Hepatocyte (in vitro differentiated cells): ENCODE data around the gene CHAD. TPM values are rescaled to one million over a fixed set of nuclear protein-coding genes. Genes with fewer than 3 reads are reported as not detected.
"Not testable (repeated sequence)": the region's sequence is repeated elsewhere in the genome, so short reads cannot be mapped to it uniquely, and the experiment has no call there.

ENCODE experiments used
- DNase-seq: peaks from one replicate; pipeline ENCODE4 v3.0.0-alpha.2; 2016; ENCODE audit warnings: low spot score
- H2AFZ ChIP-seq: fragments of 200-600 bp; sonication (generic); 2 replicates; pipeline ENCODE4 v1.6.0; 2016; ENCODE audit warnings: antibody characterized with exemption, mild to moderate bottlenecking
- H3K27ac ChIP-seq: fragments of 200-600 bp; sonication (generic); 2 replicates; pipeline ENCODE4 v1.5.1; 2016; ENCODE audit warnings: mild to moderate bottlenecking
- H3K27me3 ChIP-seq: fragments of 200-600 bp; sonication (generic); 2 replicates; pipeline ENCODE4 v1.6.1; 2016
- H3K36me3 ChIP-seq: fragments of 200-600 bp; sonication (generic); replicated peaks from 2 replicates; pipeline ENCODE4 v1.5.1; 2016; ENCODE audit warnings: low read depth; ENCODE audit not compliant: insufficient read depth
- H3K4me1 ChIP-seq: fragments of 200-600 bp; sonication (generic); 2 replicates; pipeline ENCODE4 v1.5.1; 2016; ENCODE audit warnings: mild to moderate bottlenecking, moderate library complexity; ENCODE audit not compliant: insufficient read depth
- H3K4me2 ChIP-seq: fragments of 200-600 bp; sonication (generic); 2 replicates; pipeline ENCODE4 v1.6.0; 2016
- H3K4me3 ChIP-seq: fragments of 200-600 bp; sonication (generic); 2 replicates; pipeline ENCODE4 v1.5.1; 2016; ENCODE audit warnings: mild to moderate bottlenecking
- H3K79me2 ChIP-seq: fragments of 200-600 bp; sonication (generic); 2 replicates; pipeline ENCODE4 v1.6.0; 2017; ENCODE audit warnings: mild to moderate bottlenecking
- H3K9me2 ChIP-seq: fragments of 200-600 bp; sonication (generic); replicated peaks from 2 replicates; pipeline ENCODE4 v1.6.0; 2017; ENCODE audit warnings: mild to moderate bottlenecking; ENCODE audit not compliant: insufficient read depth
- H3K9me3 ChIP-seq: fragments of 200-600 bp; sonication (generic); 2 replicates; pipeline ENCODE4 v1.5.1; 2016; ENCODE audit warnings: low read depth, mild to moderate bottlenecking
- H4K20me1 ChIP-seq: fragments of 200-600 bp; sonication (generic); 2 replicates; pipeline ENCODE4 v1.6.0; 2016; ENCODE audit warnings: mild to moderate bottlenecking; ENCODE audit not compliant: insufficient read depth, poor library complexity, severe bottlenecking
- CTCF ChIP-seq: fragments of 200-600 bp; sonication (generic); IDR thresholded peaks from 2 replicates; pipeline ENCODE4 v1.5.1; 2016; ENCODE audit warnings: antibody characterized with exemption, mild to moderate bottlenecking; ENCODE audit not compliant: poor library complexity
- EZH2 ChIP-seq: fragments of 200-600 bp; sonication (generic); IDR thresholded peaks from 2 replicates; pipeline ENCODE4 v1.6.1; 2016; ENCODE audit warnings: antibody characterized with exemption, mild to moderate bottlenecking, borderline replicate concordance
- EZH2phosphoT487 ChIP-seq: fragments of 200-600 bp; sonication (generic); IDR thresholded peaks from one replicate; pipeline ENCODE4 v1.6.1; 2018; ENCODE audit warnings: antibody characterized with exemption, mild to moderate bottlenecking, low read depth, moderate library complexity; ENCODE audit not compliant: unreplicated experiment, severe bottlenecking
- WGBS: methylation state at CpG from one replicate; pipeline ENCODE4 v1.1.6; 2016; ENCODE audit warnings: low lambda C conversion rate; ENCODE audit errors: missing lambda C conversion rate; 5-methylcytosine and 5-hydroxymethylcytosine counted together
- polyA plus RNA-seq: library from polyadenylated mRNA; unstranded; fragments of >200 nt; fragmentation: Nextera tagmentation; extraction: Ambion mirVana; gene quantifications from 2 replicates; pipeline ENCODE4 v1.2.1, GENCODE V29; 2016
- total RNA-seq: library from RNA; depleted of rRNA; stranded (reverse); fragments of >200 nt; gene quantifications from 2 replicates; pipeline ENCODE4 v1.2.3, GENCODE V29; 2014

Gene CHAD
- total and polyA plus RNA-seq, 2 experiments from 2014 or later, result 0.20 to 1.8 TPM

GRCh38 chr17:50421308-50422051, 47.2 kb downstream of the CHAD start:
- Histone ChIP-seq H3K4me3 (no peak overlapping the region), H3K4me2 (peak overlapping the region; percentile 48)

GRCh38 chr17:50420419-50421112, 48.1 kb downstream of the CHAD start:
- 96% methylated on average over 6 of the region's 6 CpGs for WGBS
- Histone ChIP-seq H2AFZ (no peak overlapping the region), H3K4me3 (no peak overlapping the region), H3K4me2 (no peak overlapping the region), H4K20me1 (no peaks in the 10 kb centered on the region), H3K27ac (no peak overlapping the region), H3K9me3 (no peaks in the 10 kb centered on the region), H3K79me2 (no peaks in the 10 kb centered on the region), H3K27me3 (no peaks in the 10 kb centered on the region), H3K36me3 (no peaks in the 10 kb centered on the region), H3K9me2 (no peaks in the 10 kb centered on the region), H3K4me1 (peaks cover 13% of the 10 kb centered on the region)
- TF ChIP-seq CTCF (no peak), EZH2phosphoT487 (no peak), EZH2 (no peak)
- DNase-seq, result no peak

More at GRCh38 chr17:50421308-50422051, 47.2 kb downstream of the CHAD start:
- H3K79me2 ChIP-seq, result no peaks in the 10 kb centered on the region
- no peak for DNase-seq
- no peaks in the 10 kb centered on the region for H3K9me3 ChIP-seq
- no peaks in the 10 kb centered on the region for H3K36me3 ChIP-seq
- WGBS, result 71% methylated on average over 3 of the region's 3 CpGs
- H3K27me3 ChIP-seq, result no peaks in the 10 kb centered on the region
- no peak for TF ChIP-seq EZH2phosphoT487
- peak overlapping the region; percentile 39 for H3K27ac ChIP-seq
- H3K9me2 ChIP-seq, result no peaks in the 10 kb centered on the region
- peak overlapping the region; percentile 7 for H2AFZ ChIP-seq
- no peaks in the 10 kb centered on the region for H4K20me1 ChIP-seq
- peaks cover 16% of the 10 kb centered on the region for H3K4me1 ChIP-seq

GRCh38 chr17:50419577-50419976, 49.1 kb downstream of the CHAD start:
- not testable (repeated sequence) for H3K27me3 ChIP-seq, H3K36me3 ChIP-seq, H3K9me2 ChIP-seq, H3K4me3 ChIP-seq, H2AFZ ChIP-seq, H3K27ac ChIP-seq, DNase-seq, H3K4me1 ChIP-seq, H3K9me3 ChIP-seq, H3K79me2 ChIP-seq, H4K20me1 ChIP-seq, H3K4me2 ChIP-seq
- 96% methylated on average over 10 of the region's 10 CpGs for WGBS

GRCh38 chr17:50414808-50415207, 53.9 kb downstream of the CHAD start:
- H3K4me2 ChIP-seq, result no peak overlapping the region
- no peak overlapping the region for H3K4me3 ChIP-seq
- no peaks in the 10 kb centered on the region for H3K9me3 ChIP-seq
- no peak overlapping the region for H3K27ac ChIP-seq
- DNase-seq, result no peak
- no peaks in the 10 kb centered on the region for H3K9me2 ChIP-seq
- no peaks in the 10 kb centered on the region for H3K79me2 ChIP-seq
- WGBS, result 75% methylated on average over 3 of the region's 3 CpGs
- no peaks in the 10 kb centered on the region for H3K27me3 ChIP-seq
- TF ChIP-seq EZH2 (no peak), EZH2phosphoT487 (no peak), CTCF (no peak)
- H3K4me1 ChIP-seq, result no peaks in the 10 kb centered on the region
- H3K36me3 ChIP-seq, result no peaks in the 10 kb centered on the region
- H4K20me1 ChIP-seq, result no peaks in the 10 kb centered on the region
- no peak overlapping the region for H2AFZ ChIP-seq

Other genes with a start within 250 kb of the CHAD start
- gene TMEM92, start 194.4 kb downstream of the CHAD start, total RNA-seq, result 6.9 and 11.3 TPM in 2 replicates
- 21.7 and 24.0 TPM in 2 replicates for gene TMEM92, start 194.4 kb downstream of the CHAD start, polyA plus RNA-seq
- 26.8 and 27.4 TPM in 2 replicates for gene XYLT2, start 122.8 kb downstream of the CHAD start, total RNA-seq
- gene XYLT2, start 122.8 kb downstream of the CHAD start, polyA plus RNA-seq, result 18.3 and 19.9 TPM in 2 replicates
- 83.0 and 98.5 TPM in 2 replicates for gene MRPL27, start 95.7 kb downstream of the CHAD start, total RNA-seq
- gene MRPL27, start 95.7 kb downstream of the CHAD start, polyA plus RNA-seq, result 139 TPM in 2 replicates
- 1.9 and 2.1 TPM in 2 replicates for gene EME1, start 95.7 kb downstream of the CHAD start, total RNA-seq
- 5.1 and 7.2 TPM in 2 replicates for gene EME1, start 95.7 kb downstream of the CHAD start, polyA plus RNA-seq
- gene LRRC59, start 71.4 kb downstream of the CHAD start, total RNA-seq, result 97.9 and 121 TPM in 2 replicates
- 82.3 and 105 TPM in 2 replicates for gene LRRC59, start 71.4 kb downstream of the CHAD start, polyA plus RNA-seq
- gene ACSF2, start 42.7 kb downstream of the CHAD start, total RNA-seq, result 37.7 and 47.9 TPM in 2 replicates
- gene ACSF2, start 42.7 kb downstream of the CHAD start, polyA plus RNA-seq, result 39.1 and 43.1 TPM in 2 replicates
- gene RSAD1, start 10.0 kb upstream of the CHAD start, total RNA-seq, result 28.6 and 29.7 TPM in 2 replicates
- gene RSAD1, start 10.0 kb upstream of the CHAD start, polyA plus RNA-seq, result 30.4 and 44.2 TPM in 2 replicates
- 0.43 TPM in 1 of 2 replicates, not detected in the other for gene MYCBPAP, start 39.6 kb upstream of the CHAD start, total RNA-seq
- 0.70 and 1.2 TPM in 2 replicates for gene MYCBPAP, start 39.6 kb upstream of the CHAD start, polyA plus RNA-seq
- 2.7 and 3.8 TPM in 2 replicates for gene EPN3, start 63.9 kb upstream of the CHAD start, total RNA-seq
- 11.5 and 12.1 TPM in 2 replicates for gene EPN3, start 63.9 kb upstream of the CHAD start, polyA plus RNA-seq
- 91.0 and 97.5 TPM in 2 replicates for gene SPATA20, start 78.3 kb upstream of the CHAD start, total RNA-seq
- 108 and 114 TPM in 2 replicates for gene SPATA20, start 78.3 kb upstream of the CHAD start, polyA plus RNA-seq
- 2.9 and 4.8 TPM in 2 replicates for gene CACNA1G, start 91.8 kb upstream of the CHAD start, total RNA-seq
- gene CACNA1G, start 91.8 kb upstream of the CHAD start, polyA plus RNA-seq, result 3.5 and 4.8 TPM in 2 replicates
- 12.6 and 18.1 TPM in 2 replicates for gene ABCC3, start 166.0 kb upstream of the CHAD start, total RNA-seq
- 16.9 and 19.2 TPM in 2 replicates for gene ABCC3, start 166.0 kb upstream of the CHAD start, polyA plus RNA-seq
- gene ANKRD40, start 239.0 kb upstream of the CHAD start, total RNA-seq, result 28.1 and 30.8 TPM in 2 replicates
- gene ANKRD40, start 239.0 kb upstream of the CHAD start, polyA plus RNA-seq, result 10.3 and 11.4 TPM in 2 replicates